PC-9 (cell line): ENCODE results near the gene CBX2. TPM values are rescaled to one million over a fixed set of nuclear protein-coding genes. Genes with fewer than 3 reads are reported as not detected.

Source experiments
- BruUV-seq: library from RNA; stranded (reverse); fragments of 400-500 nt; replicated peaks from 2 replicates; lab custom pipeline; 2021; lab: Mats Ljungman, UMichigan
- CTCF ChIA-PET: fragments of 300-600 bp; sonication (Branson Sonifier 250); formaldehyde crosslinking; loops from one replicate; lab custom pipeline; 2022; ENCODE audit warnings: antibody characterized with exemption; lab: Charles Lee
- POLR2A ChIA-PET: fragments of 300-600 bp; sonication (Branson Sonifier 250); formaldehyde crosslinking; loops from one replicate; lab custom pipeline; 2022; ENCODE audit warnings: antibody characterized with exemption; ENCODE audit not compliant: unreplicated experiment; lab: Charles Lee
- DNase-seq, 2 experiments: peaks; one replicate each; pipeline versions ENCODE4 v3.0.0 to v3.0.0-alpha.2; 2015 to 2022; ENCODE audit warnings: mixed read lengths in 1 of 2
- H2AFZ ChIP-seq: fragments of 200-600 bp; sonication (generic); 2 replicates; pipeline ENCODE4 v1.8.1; 2017; ENCODE audit warnings: antibody characterized with exemption
- H3F3A ChIP-seq: fragments of 200-600 bp; sonication (generic); 2 replicates; pipeline ENCODE4 v1.8.1; 2017; ENCODE audit warnings: antibody characterized with exemption, mild to moderate bottlenecking, low read depth; ENCODE audit not compliant: insufficient read depth
- H3K27ac ChIP-seq: fragments of 200-600 bp; sonication (generic); 2 replicates; pipeline ENCODE4 v1.6.1; 2016; ENCODE audit warnings: mixed run types
- H3K27me3 ChIP-seq: fragments of 200-600 bp; sonication (generic); 2 replicates; pipeline ENCODE4 v1.6.1; 2016; ENCODE audit warnings: low read depth, mixed run types; ENCODE audit not compliant: insufficient read depth
- H3K36me3 ChIP-seq: fragments of 200-600 bp; sonication (generic); 2 replicates; pipeline ENCODE4 v1.6.1; 2016; ENCODE audit warnings: low read depth, mixed run types
- H3K4me1 ChIP-seq: fragments of 200-600 bp; sonication (generic); replicated peaks from 2 replicates; pipeline ENCODE4 v1.6.1; 2016; ENCODE audit warnings: mixed run types; ENCODE audit not compliant: insufficient read depth
- H3K4me2 ChIP-seq: fragments of 200-600 bp; sonication (generic); 2 replicates; pipeline ENCODE4 v1.6.1; 2017; ENCODE audit warnings: mixed run types
- H3K4me3 ChIP-seq: fragments of 200-600 bp; sonication (generic); 2 replicates; pipeline ENCODE4 v1.6.1; 2016; ENCODE audit warnings: mixed run types
- H3K79me2 ChIP-seq: fragments of 200-600 bp; sonication (generic); 2 replicates; pipeline ENCODE4 v1.6.1; 2017; ENCODE audit warnings: low read depth, mixed run types
- H3K9me2 ChIP-seq: fragments of 200-600 bp; sonication (generic); 2 replicates; pipeline ENCODE4 v1.8.1; 2017; ENCODE audit warnings: mild to moderate bottlenecking; ENCODE audit not compliant: insufficient read depth
- H3K9me3 ChIP-seq: fragments of 200-600 bp; sonication (generic); 2 replicates; pipeline ENCODE4 v1.8.1; 2016; ENCODE audit warnings: low read depth; ENCODE audit not compliant: insufficient read depth
- H4K20me1 ChIP-seq: fragments of 200-600 bp; sonication (generic); 2 replicates; pipeline ENCODE4 v1.8.1; 2017; ENCODE audit not compliant: insufficient read depth
- CTCF ChIP-seq: fragments of 200-600 bp; sonication (generic); conservative IDR thresholded peaks from 2 replicates; pipeline ENCODE4 v1.6.1; 2017; ENCODE audit warnings: mixed run types, antibody characterized with exemption, mild to moderate bottlenecking, moderate library complexity
- EZH2 ChIP-seq: fragments of 200-600 bp; sonication (generic); IDR thresholded peaks from 2 replicates; pipeline ENCODE4 v1.8.0; 2017; ENCODE audit warnings: antibody characterized with exemption, low read depth
- intact Hi-C: fragments of 100-400 bp; cut with micrococcal nuclease; formaldehyde crosslinking; loops from one replicate; pipeline ENCODE4 v1.10.0; 2022; ENCODE audit not compliant: unreplicated experiment
- total RNA-seq: library from RNA; stranded (reverse); gene quantifications from 2 replicates; pipeline ENCODE4 v1.2.3, GENCODE V29; 2021

CBX2 gene
- total RNA-seq, 1 experiment from 2014 or later: 32.6 TPM

GRCh38 chr17:79813297-79814126 lies 35.6 kb downstream of the CBX2 start:
- Histone ChIP-seq H3K4me2 (peak overlapping the region; percentile 74; the same call in 1 of the 2 replicates), H3K27ac (no peak overlapping the region), H3K4me1 (peaks cover 39% of the 10 kb centered on the region; the same call in 1 of the 2 replicates), H3K9me2 (no peaks in the 10 kb centered on the region), H3F3A (peaks cover 17% of the 10 kb centered on the region; the same call in 1 of the 2 replicates), H3K36me3 (no peaks in the 10 kb centered on the region), H2AFZ (no peak overlapping the region), H3K4me3 (no peak overlapping the region; the same call in 1 of the 2 replicates), H3K27me3 (no peaks in the 10 kb centered on the region), H4K20me1 (no peaks in the 10 kb centered on the region), H3K9me3 (no peaks in the 10 kb centered on the region), H3K79me2 (no peaks in the 10 kb centered on the region)
- intact Hi-C loops: no loop called here
- DNase-seq: no peak
- TF ChIP-seq CTCF: no peak
- no peak for TF ChIP-seq EZH2
- POLR2A ChIA-PET: interaction anchor here (0.6 kb wide), 1 partner anchor 17 kb away, joined by 21 read pairs; the partner anchor contains the start of gene CBX8
- CTCF ChIA-PET: no interaction called here
- no TSS peak for BruUV-seq

- no peaks in the 10 kb centered on the region for H3K27me3 ChIP-seq
- no peaks in the 10 kb centered on the region for H3K79me2 ChIP-seq
- peaks cover 17% of the 10 kb centered on the region; the same call in 1 of the 2 replicates for H3F3A ChIP-seq
- H3K4me3 ChIP-seq: peak overlapping the region; percentile 49
- H3K9me2 ChIP-seq: no peaks in the 10 kb centered on the region
- H3K4me2 ChIP-seq: peak overlapping the region; percentile 69
- TF ChIP-seq EZH2 (no peak), CTCF (no peak)
- ChIA-PET POLR2A (interaction anchor here (0.6 kb wide), 2 partner anchors 18 to 250 kb away, joined by 3 to 21 read pairs; partner anchors contain the start of gene CBX8), CTCF (no interaction called here)
- 0 out of 2 replicates have a peak overlapping the region, but pooled peaks have one; percentile 16 for H2AFZ ChIP-seq
- no peaks in the 10 kb centered on the region for H3K36me3 ChIP-seq
- H3K27ac ChIP-seq: no peak overlapping the region
- peaks cover 33% of the 10 kb centered on the region; the same call in 1 of the 2 replicates for H3K4me1 ChIP-seq
- intact Hi-C loops: no loop called here
- no peak for DNase-seq
- H3K9me3 ChIP-seq: no peaks in the 10 kb centered on the region
- no peaks in the 10 kb centered on the region for H4K20me1 ChIP-seq
- TSS peak; percentile 61 for BruUV-seq
Measured at GRCh38 chr17:79814127-79814973, 36.4 kb downstream of the CBX2 start.
